GM12878 (cell line): ENCODE data around the gene CANX.

ENCODE experiments used
- BRCA1 ChIP-seq: IDR thresholded peaks from 2 replicates; pipeline ENCODE4 v1.6.1; 2011; ENCODE audit warnings: low read depth, low read length, improper control_type of control experiment
- CTCF ChIP-seq, 3 experiments: IDR thresholded peaks in 2 of 3; conservative IDR thresholded peaks in 1 of 3; 2 replicates each; pipeline ENCODE4 v1.5.1; 2011; ENCODE audit warnings: low read depth in 3 of 3, low read length in 3 of 3, mild to moderate bottlenecking in 3 of 3, control low read depth in 2 of 3, moderate library complexity in 2 of 3, inconsistent platforms in 1 of 3, mixed read lengths in 1 of 3; ENCODE audit not compliant: control insufficient read depth in 2 of 3, insufficient read depth in 1 of 3; ENCODE audit errors: extremely low read depth in 1 of 3
- EED ChIP-seq: sonication (generic); IDR thresholded peaks from 2 replicates; pipeline ENCODE4 v1.6.1; 2016; ENCODE audit warnings: antibody characterized with exemption, low read depth
- EZH2 ChIP-seq: IDR thresholded peaks from 2 replicates; pipeline ENCODE4 v1.6.1; 2012; ENCODE audit warnings: low read depth, mild to moderate bottlenecking, control low read depth, inconsistent platforms, low read length, borderline replicate concordance; ENCODE audit not compliant: control insufficient read depth
- FOXK2 ChIP-seq: fragments of 450-650 bp; IDR thresholded peaks from 2 replicates; pipeline ENCODE4 v1.6.1; 2017; ENCODE audit warnings: mild to moderate bottlenecking, moderate library complexity
- MAX ChIP-seq: IDR thresholded peaks from 2 replicates; pipeline ENCODE4 v1.6.1; 2012; ENCODE audit warnings: low read depth, low read length, improper control_type of control experiment
- NFIC ChIP-seq: IDR thresholded peaks from 2 replicates; pipeline ENCODE4 v1.6.1; 2012; ENCODE audit warnings: low read depth, mild to moderate bottlenecking, inconsistent platforms, low read length, moderate library complexity
- NFXL1 ChIP-seq: fragments of 450-650 bp; IDR thresholded peaks from 2 replicates; pipeline ENCODE4 v1.6.1; 2017; ENCODE audit warnings: antibody characterized with exemption, mild to moderate bottlenecking, borderline replicate concordance
- PKNOX1 ChIP-seq: fragments of 450-650 bp; IDR thresholded peaks from 2 replicates; pipeline ENCODE4 v1.6.1; 2016; ENCODE audit warnings: mild to moderate bottlenecking
- POLR2A ChIP-seq: IDR thresholded peaks from 2 replicates; pipeline ENCODE4 v1.6.1; 2011; ENCODE audit warnings: low read depth, mild to moderate bottlenecking, low read length
- SMAD5 ChIP-seq: IDR thresholded peaks from 2 replicates; pipeline ENCODE4 v1.6.1; 2016; ENCODE audit warnings: antibody characterized with exemption, low read depth
- SP1 ChIP-seq: IDR thresholded peaks from one replicate; pipeline ENCODE4 v1.6.1; 2011; ENCODE audit warnings: low read depth, low read length
- SREBF2 ChIP-seq: IDR thresholded peaks from 2 replicates; pipeline ENCODE4 v1.6.1; 2012; ENCODE audit warnings: mild to moderate bottlenecking, low read length
- ZBED1 ChIP-seq: IDR thresholded peaks from 2 replicates; pipeline ENCODE4 v1.6.1; 2016; ENCODE audit warnings: borderline replicate concordance

- TF ChIP-seq CTCF (IDR thresholded peaks at IDR 0.05 in 2 of 3, conservative IDR thresholded peaks at IDR 0.05 in 1 of 3; ENCODE audit: control insufficient read depth in 2 of 3, extremely low read depth in 1 of 3, insufficient read depth in 1 of 3, low read depth in 3 of 3, low read length in 3 of 3), result no peak
- TF ChIP-seq NFXL1, result no peak
- TF ChIP-seq SP1, result no peak
- no peak for TF ChIP-seq EZH2
- TF ChIP-seq NFIC, result no peak
- TF ChIP-seq EED, result no peak
- TF ChIP-seq POLR2A, result no peak
- TF ChIP-seq BRCA1, result no peak
- TF ChIP-seq PKNOX1, result no peak
- TF ChIP-seq MAX, result no peak
- no peak for TF ChIP-seq FOXK2
- TF ChIP-seq SREBF2, result no peak
- TF ChIP-seq SMAD5, result no peak
- TF ChIP-seq ZBED1, result no peak
Observed at GRCh38 chr5:179772351-179772750, 73.6 kb downstream of the CANX start.
